ENCODE data around the gene ADGRF5. TPM values are rescaled to one million over a fixed set of nuclear protein-coding genes. Genes with fewer than 3 reads are reported as not detected.

The ADGRF5 gene
- total RNA-seq, 1 donor from 2014 or later: 238 TPM

- DNase-seq (no peak), ATAC-seq (no peak)
- intact Hi-C loops (cut with DNase I): no loop called here
- H3K27me3 ChIP-seq (ENCODE audit: low read depth): no peaks in the 10 kb centered on the region
- H3K27ac ChIP-seq: no peak overlapping the region
- H3K4me3 ChIP-seq: no peak overlapping the region
- H3K4me1 ChIP-seq: peaks cover 13% of the 10 kb centered on the region
- TF ChIP-seq CTCF (IDR thresholded peaks at IDR 0.05): no peak
- no peaks in the 10 kb centered on the region for H3K9me3 ChIP-seq
- peaks cover 63% of the 10 kb centered on the region for H3K36me3 ChIP-seq
These were observed 33.2 kb downstream of the ADGRF5 start for GRCh38 chr6:46888578-46888977.

GRCh38 chr6:46888031-46888430 is 33.7 kb downstream of the ADGRF5 start:
- Histone ChIP-seq H3K4me3 (no peak overlapping the region), H3K27me3 (ENCODE audit: low read depth) (no peaks in the 10 kb centered on the region), H3K9me3 (no peaks in the 10 kb centered on the region), H3K4me1 (peaks cover 8% of the 10 kb centered on the region), H3K27ac (no peak overlapping the region), H3K36me3 (peaks cover 63% of the 10 kb centered on the region)
- no peak for ATAC-seq
- DNase-seq: no peak
- intact Hi-C loops (cut with DNase I): no loop called here
- TF ChIP-seq CTCF (IDR thresholded peaks at IDR 0.05): no peak

- no peak for ATAC-seq
- intact Hi-C loops (cut with DNase I): no loop called here
These were observed 39.1 kb downstream of the ADGRF5 start for GRCh38 chr6:46882645-46883044.

GRCh38 chr6:46879003-46879402 is 42.7 kb downstream of the ADGRF5 start:
- H3K36me3 ChIP-seq: peaks cover 91% of the 10 kb centered on the region
- no peak for ATAC-seq
- intact Hi-C loops (cut with DNase I): no loop called here

More at GRCh38 chr6:46882645-46883044, 39.1 kb downstream of the ADGRF5 start:
- peaks cover 99% of the 10 kb centered on the region for H3K36me3 ChIP-seq
- H3K4me1 ChIP-seq: no peaks in the 10 kb centered on the region
- H3K9me3 ChIP-seq: no peaks in the 10 kb centered on the region
- no peak overlapping the region for H3K4me3 ChIP-seq
- TF ChIP-seq CTCF (IDR thresholded peaks at IDR 0.05): no peak
- no peak for DNase-seq
- no peaks in the 10 kb centered on the region for H3K27me3 ChIP-seq (ENCODE audit: low read depth)
- H3K27ac ChIP-seq: no peak overlapping the region

GRCh38 chr6:46876126-46876525 is 45.6 kb downstream of the ADGRF5 start:
- H3K36me3 ChIP-seq: peaks cover 82% of the 10 kb centered on the region
- DNase-seq (peak; percentile 47), ATAC-seq (peak; percentile 28 to 42)
- intact Hi-C loops (cut with DNase I): no loop called here
- no peak overlapping the region for H3K27ac ChIP-seq
- no peaks in the 10 kb centered on the region for H3K27me3 ChIP-seq (ENCODE audit: low read depth)
- H3K9me3 ChIP-seq: no peaks in the 10 kb centered on the region
- H3K4me1 ChIP-seq: peaks cover 7% of the 10 kb centered on the region
- H3K4me3 ChIP-seq: no peak overlapping the region
- no peak for TF ChIP-seq CTCF (IDR thresholded peaks at IDR 0.05)

More at GRCh38 chr6:46879003-46879402, 42.7 kb downstream of the ADGRF5 start:
- H3K27ac ChIP-seq: no peak overlapping the region
- H3K4me1 ChIP-seq: peaks cover 7% of the 10 kb centered on the region
- no peak for DNase-seq
- no peak for TF ChIP-seq CTCF (IDR thresholded peaks at IDR 0.05)
- no peaks in the 10 kb centered on the region for H3K9me3 ChIP-seq
- H3K4me3 ChIP-seq: no peak overlapping the region
- H3K27me3 ChIP-seq (ENCODE audit: low read depth): no peaks in the 10 kb centered on the region

GRCh38 chr6:46867411-46867810 is 54.3 kb downstream of the ADGRF5 start:
- intact Hi-C loops (cut with DNase I): no loop called here
- TF ChIP-seq CTCF (IDR thresholded peaks at IDR 0.05): no peak
- no peak overlapping the region for H3K27ac ChIP-seq

More at GRCh38 chr6:46867411-46867810, 54.3 kb downstream of the ADGRF5 start:
- no peak overlapping the region for H3K4me3 ChIP-seq
- H3K27me3 ChIP-seq (ENCODE audit: low read depth): no peaks in the 10 kb centered on the region
- no peak for ATAC-seq
- DNase-seq: no peak
- H3K36me3 ChIP-seq: peaks cover 100% of the 10 kb centered on the region
- H3K4me1 ChIP-seq: no peaks in the 10 kb centered on the region
- no peaks in the 10 kb centered on the region for H3K9me3 ChIP-seq

Measured in lower lobe of right lung (tissue), 2 donors.